ENCODE measurements around the gene INO80B.

- TF ChIP-seq, protein P1, sequence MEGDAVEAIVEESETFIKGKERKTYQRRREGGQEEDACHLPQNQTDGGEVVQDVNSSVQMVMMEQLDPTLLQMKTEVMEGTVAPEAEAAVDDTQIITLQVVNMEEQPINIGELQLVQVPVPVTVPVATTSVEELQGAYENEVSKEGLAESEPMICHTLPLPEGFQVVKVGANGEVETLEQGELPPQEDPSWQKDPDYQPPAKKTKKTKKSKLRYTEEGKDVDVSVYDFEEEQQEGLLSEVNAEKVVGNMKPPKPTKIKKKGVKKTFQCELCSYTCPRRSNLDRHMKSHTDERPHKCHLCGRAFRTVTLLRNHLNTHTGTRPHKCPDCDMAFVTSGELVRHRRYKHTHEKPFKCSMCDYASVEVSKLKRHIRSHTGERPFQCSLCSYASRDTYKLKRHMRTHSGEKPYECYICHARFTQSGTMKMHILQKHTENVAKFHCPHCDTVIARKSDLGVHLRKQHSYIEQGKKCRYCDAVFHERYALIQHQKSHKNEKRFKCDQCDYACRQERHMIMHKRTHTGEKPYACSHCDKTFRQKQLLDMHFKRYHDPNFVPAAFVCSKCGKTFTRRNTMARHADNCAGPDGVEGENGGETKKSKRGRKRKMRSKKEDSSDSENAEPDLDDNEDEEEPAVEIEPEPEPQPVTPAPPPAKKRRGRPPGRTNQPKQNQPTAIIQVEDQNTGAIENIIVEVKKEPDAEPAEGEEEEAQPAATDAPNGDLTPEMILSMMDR (IDR thresholded peaks at IDR 0.05), result no peak
- TF ChIP-seq POLR2A (IDR thresholded peaks at IDR 0.05), result no peak
Observed at GRCh38 chr2:74419345-74419744, 35.5 kb upstream of the INO80B start.
